HG02943 (cell line): ENCODE measurements around the gene METTL26.

ENCODE experiments used
- ATAC-seq: cut with Tn5 transposase; IDR thresholded peaks from one replicate; pipeline ENCODE4 v1.9.1; 2021; ENCODE audit warnings: mild to moderate bottlenecking, low read depth, moderate library complexity; ENCODE audit not compliant: unreplicated experiment

Gene METTL26

GRCh38 chr16:675884-676564, 39.9 kb upstream of the METTL26 start:
- no peak for ATAC-seq

GRCh38 chr16:674968-675883, 39.1 kb upstream of the METTL26 start, which contains the start of gene RHBDL1:
RHBDL1 (plus strand) TSS chr16:675671; CDS start chr16:675791, 120 bp downstream.
- no peak for ATAC-seq

DNA sequence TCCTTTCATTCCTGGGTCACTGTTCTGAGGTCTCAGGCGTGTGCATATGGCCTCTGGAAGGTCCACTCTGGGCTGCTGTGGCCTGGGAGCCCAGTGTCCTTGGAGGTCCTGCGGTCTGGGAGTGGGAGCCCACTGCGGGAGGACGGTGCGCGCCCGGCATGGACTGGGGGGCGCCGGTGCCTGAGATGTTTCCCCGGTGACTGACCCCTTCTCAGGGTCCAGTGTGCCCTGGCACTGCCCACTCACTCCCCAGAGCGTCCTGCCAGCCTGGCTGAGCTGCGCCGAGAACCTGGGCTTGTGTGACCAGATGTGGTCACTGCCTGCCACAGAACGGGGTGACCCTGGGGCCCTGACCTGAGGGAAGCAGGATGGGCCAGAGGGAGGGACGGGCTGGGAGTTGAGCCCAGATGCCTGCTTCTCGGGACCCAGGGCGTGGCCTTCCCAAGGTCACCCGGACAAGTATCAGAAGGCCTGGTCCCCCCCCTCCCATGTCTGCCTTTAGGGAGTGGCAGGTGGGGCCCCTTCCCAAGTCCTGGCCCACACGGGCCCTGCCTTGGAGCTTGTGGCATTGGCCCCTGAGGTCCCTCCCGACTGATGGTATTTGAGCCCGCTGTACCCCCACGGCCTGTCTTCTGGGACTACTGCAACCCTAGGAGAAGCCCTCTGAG, 38.2 kb upstream of the METTL26 start:
- ATAC-seq, result no peak

GRCh38 chr16:673399-673991, 37.4 kb upstream of the METTL26 start:
- ATAC-seq, result no peak

- ATAC-seq, result no peak
Measured at GRCh38 chr16:672851-673250, 36.7 kb upstream of the METTL26 start.

- no peak for ATAC-seq
Measured at GRCh38 chr16:672371-672770, 36.3 kb upstream of the METTL26 start.

GRCh38 chr16:671353-672131, 35.4 kb upstream of the METTL26 start:
- ATAC-seq, result no peak

GRCh38 chr16:670485-671352, 34.6 kb upstream of the METTL26 start:
- no peak for ATAC-seq

DNA sequence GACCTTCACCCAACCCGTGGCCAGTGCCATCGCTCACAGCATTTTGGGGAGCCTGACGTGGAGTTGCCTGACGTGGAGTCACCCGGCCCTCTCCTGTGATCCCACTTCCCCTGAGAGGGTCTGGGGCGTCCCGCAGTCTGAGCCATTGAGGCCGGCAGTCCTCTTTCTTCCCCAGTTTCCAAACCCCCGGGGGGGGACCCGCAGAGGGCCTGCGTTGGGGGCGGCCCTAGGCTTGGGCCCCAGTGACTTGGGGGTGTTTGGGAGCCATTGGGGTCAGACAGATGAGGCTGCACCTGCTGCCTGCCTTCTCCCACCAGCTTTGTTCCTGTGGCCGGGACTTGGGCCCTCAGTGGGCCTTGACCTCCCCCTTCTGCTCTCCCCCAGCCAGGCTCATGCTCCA, 33.6 kb upstream of the METTL26 start:
- no peak for ATAC-seq

DNA sequence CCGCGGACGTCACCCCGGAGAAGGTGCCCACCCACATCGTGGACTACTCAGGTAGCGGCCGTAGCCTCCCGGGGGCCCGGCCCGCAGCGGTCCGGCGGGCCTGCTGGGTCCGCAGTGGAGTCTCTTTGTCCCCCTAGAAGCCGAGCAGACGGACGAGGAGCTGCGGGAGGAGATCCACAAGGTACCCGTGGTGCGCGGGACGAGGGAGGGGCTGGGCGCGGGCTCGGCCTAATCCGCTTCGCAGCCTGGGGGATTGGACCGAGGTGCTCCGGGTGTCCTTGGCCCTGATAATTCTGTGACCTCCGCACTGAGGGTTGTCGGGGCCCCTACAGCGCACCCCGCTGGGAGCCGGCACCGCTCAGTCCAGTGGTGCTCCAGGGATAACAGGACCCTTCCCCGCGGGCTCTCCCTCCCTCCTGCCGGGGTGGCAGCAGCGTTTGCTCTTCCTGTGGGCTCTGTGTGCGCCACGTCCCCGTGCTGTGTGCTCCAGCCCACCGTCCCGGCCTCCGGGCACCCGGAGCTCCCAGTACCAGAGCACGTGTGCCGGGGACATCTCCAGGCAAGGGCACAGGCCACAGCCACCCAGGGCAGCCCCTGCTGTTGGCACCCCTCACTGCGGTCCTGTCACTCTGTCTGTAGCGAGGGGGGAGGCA, 32.5 kb upstream of the METTL26 start:
- ATAC-seq, result no peak

DNA sequence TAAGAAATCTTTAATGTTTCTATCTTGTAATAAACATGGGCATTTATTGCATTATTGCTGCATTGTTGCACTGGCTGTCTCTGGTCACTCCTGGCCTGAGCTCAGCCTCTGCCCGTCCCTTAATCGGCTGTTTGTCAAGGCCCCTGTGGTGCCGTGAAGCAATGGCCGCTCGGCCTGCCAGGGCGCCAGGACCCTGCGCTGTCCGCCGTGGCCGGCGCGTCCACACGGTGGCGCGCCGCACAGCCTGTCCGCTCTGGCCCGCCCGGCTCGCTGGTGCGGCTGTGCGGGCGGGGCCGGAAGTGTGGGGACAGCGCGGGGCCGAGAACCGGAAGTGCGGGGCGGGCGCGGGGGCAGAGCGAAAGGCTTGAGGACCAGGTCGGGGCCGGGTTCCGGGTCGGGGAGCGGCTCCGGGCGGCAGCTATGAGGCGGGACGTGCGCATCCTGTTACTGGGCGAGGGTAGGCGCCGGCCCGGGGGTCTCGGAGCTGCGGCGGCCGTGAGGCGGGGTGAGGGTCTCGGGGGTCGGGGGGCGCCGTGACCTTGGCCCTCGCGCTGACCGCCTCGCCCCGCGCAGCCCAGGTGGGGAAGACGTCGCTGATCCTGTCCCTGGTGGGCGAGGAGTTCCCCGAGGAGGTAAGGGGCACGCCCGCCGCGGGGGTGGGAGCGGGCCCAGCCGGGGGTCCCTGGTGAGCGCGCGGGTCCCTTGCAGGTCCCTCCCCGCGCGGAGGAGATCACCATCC, 31.8 kb upstream of the METTL26 start, which contains the start of gene RHOT2:
TSS of gene RHOT2 (plus strand) at position 353 of the 739 bp plus-strand sequence. CDS start at position 421, 68 bp downstream.
- no peak for ATAC-seq

GRCh38 chr16:667113-667779, 31.1 kb upstream of the METTL26 start:
- ATAC-seq, result no peak

DNA sequence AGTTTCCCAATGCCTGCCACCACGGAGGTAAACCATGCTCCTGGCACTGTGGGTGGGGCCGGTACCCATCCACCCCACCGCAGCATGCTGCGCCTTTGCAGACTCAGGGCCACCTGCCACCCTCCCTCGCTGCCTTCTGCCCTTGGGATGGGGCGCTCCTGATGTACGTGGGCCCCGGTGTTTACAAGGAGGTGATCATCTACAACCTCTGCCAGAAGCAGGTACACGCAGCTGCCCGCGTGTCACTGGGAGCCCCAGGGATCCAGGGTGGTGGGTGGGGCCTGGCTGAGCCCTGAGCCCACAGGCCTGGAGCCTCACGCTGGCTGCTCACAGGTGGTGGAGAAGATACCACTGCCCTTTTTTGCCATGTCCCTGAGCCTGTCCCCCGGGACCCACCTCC, 30.5 kb upstream of the METTL26 start:
- no peak for ATAC-seq

DNA sequence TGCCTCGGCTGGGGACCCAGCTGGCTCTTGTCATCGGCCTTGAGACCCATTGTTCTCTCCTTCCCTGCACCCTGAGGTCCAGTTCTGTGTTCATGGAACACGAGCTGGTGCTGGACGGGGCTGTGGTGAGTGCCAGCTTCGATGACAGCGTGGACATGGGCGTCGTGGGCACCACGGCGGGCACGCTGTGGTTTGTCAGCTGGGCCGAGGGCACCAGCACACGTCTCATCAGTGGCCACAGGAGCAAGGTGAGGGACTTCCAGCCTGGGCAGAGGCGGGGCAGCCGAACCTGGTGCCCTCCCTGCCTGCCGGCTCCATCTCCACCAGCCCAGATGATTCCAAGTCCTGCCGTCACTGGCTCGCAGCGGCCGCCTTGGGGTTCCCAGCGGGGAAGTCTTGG, 26.5 kb upstream of the METTL26 start:
- no peak for ATAC-seq

- no peak for ATAC-seq
Measured at GRCh38 chr16:662095-662494, 26.0 kb upstream of the METTL26 start.

- ATAC-seq, result no peak
Measured at GRCh38 chr16:661184-661821, 25.2 kb upstream of the METTL26 start.
